ENCODE data around the gene GTPBP4. TPM values are rescaled to one million over a fixed set of nuclear protein-coding genes. Genes with fewer than 3 reads are reported as not detected.

Gene GTPBP4
- total RNA-seq, 1 experiment from 2014 or later = 111 TPM

DNA sequence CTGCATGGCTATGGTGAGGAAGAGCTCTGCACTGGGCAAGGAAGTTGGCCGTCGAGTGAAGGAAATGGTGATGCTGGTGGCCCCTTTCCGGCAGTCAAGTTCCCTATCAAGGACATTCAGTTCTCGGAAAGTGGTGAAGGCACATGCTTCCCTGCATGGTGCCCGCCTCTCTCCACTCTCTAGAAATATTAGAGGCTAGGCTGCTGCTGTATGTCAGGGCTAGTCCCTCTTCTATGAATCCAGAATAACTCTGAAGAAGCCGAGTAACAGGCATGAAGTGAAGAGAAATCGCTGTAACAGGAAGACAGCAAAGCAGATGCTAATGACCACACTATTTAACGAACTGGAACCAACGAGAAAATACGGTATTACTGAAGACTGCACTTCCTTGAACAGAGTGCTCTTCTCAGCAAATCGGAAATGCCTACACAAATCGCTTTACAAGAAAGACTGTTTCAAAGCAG lies 55.3 kb downstream of the GTPBP4 start:
- POLR2A ChIA-PET = no interaction called here
- TF ChIP-seq, protein P1, sequence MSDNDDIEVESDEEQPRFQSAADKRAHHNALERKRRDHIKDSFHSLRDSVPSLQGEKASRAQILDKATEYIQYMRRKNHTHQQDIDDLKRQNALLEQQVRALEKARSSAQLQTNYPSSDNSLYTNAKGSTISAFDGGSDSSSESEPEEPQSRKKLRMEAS (IDR thresholded peaks at IDR 0.05) = no peak
- TF ChIP-seq ZBTB33 (IDR thresholded peaks at IDR 0.05; ENCODE audit: extremely low read depth, insufficient replicate concordance, low read length) (no peak), ATF3 (IDR thresholded peaks at IDR 0.05) (no peak), JUND (IDR thresholded peaks at IDR 0.05) (no peak), FOSL1 (IDR thresholded peaks at IDR 0.05; ENCODE audit: low read depth) (no peak), SRF (IDR thresholded peaks at IDR 0.05; ENCODE audit: low read depth) (no peak), RAD21 (IDR thresholded peaks at IDR 0.05; ENCODE audit: low read depth) (no peak), POLR2A (IDR thresholded peaks at IDR 0.05; ENCODE audit: borderline replicate concordance, extremely low read depth, insufficient read depth, insufficient read length) (no peak), ELF1 (IDR thresholded peaks at IDR 0.05; ENCODE audit: borderline replicate concordance, low read depth) (no peak), ZFX (IDR thresholded peaks at IDR 0.05) (no peak), EZH2 (IDR thresholded peaks at IDR 0.05) (no peak), EZH2phosphoT487 (IDR thresholded peaks at IDR 0.05; ENCODE audit: borderline replicate concordance) (no peak), POLR2AphosphoS5 (IDR thresholded peaks at IDR 0.05; ENCODE audit: low read depth, low read length) (no peak), YY1 (IDR thresholded peaks at IDR 0.05; ENCODE audit: extremely low read depth, insufficient replicate concordance, low read depth, low read length) (no peak), CBX3 (IDR thresholded peaks at IDR 0.05; ENCODE audit: low read depth) (no peak)
- TF ChIP-seq, protein P2, sequence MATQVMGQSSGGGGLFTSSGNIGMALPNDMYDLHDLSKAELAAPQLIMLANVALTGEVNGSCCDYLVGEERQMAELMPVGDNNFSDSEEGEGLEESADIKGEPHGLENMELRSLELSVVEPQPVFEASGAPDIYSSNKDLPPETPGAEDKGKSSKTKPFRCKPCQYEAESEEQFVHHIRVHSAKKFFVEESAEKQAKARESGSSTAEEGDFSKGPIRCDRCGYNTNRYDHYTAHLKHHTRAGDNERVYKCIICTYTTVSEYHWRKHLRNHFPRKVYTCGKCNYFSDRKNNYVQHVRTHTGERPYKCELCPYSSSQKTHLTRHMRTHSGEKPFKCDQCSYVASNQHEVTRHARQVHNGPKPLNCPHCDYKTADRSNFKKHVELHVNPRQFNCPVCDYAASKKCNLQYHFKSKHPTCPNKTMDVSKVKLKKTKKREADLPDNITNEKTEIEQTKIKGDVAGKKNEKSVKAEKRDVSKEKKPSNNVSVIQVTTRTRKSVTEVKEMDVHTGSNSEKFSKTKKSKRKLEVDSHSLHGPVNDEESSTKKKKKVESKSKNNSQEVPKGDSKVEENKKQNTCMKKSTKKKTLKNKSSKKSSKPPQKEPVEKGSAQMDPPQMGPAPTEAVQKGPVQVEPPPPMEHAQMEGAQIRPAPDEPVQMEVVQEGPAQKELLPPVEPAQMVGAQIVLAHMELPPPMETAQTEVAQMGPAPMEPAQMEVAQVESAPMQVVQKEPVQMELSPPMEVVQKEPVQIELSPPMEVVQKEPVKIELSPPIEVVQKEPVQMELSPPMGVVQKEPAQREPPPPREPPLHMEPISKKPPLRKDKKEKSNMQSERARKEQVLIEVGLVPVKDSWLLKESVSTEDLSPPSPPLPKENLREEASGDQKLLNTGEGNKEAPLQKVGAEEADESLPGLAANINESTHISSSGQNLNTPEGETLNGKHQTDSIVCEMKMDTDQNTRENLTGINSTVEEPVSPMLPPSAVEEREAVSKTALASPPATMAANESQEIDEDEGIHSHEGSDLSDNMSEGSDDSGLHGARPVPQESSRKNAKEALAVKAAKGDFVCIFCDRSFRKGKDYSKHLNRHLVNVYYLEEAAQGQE (IDR thresholded peaks at IDR 0.05; ENCODE audit: low read depth) = no peak
- Histone ChIP-seq H2AFZ (ENCODE audit: low read depth, low read length, poor library complexity, severe bottlenecking) (no peak overlapping the region), H3K4me2 (ENCODE audit: low read length) (no peak overlapping the region), H4K20me1 (ENCODE audit: insufficient read depth) (no peaks in the 10 kb centered on the region; the same call in 1 of the 2 replicates), H3K9me3 (ENCODE audit: control insufficient read depth in 1 of 2, insufficient read depth in 1 of 2, low read depth in 1 of 2, low read length in 2 of 2) (no peaks in the 10 kb centered on the region), H3K9me2 (ENCODE audit: insufficient read depth) (no peaks in the 10 kb centered on the region), H3K36me3 (ENCODE audit: control insufficient read depth in 1 of 2, insufficient read depth in 2 of 2, low read length in 2 of 2) (peaks cover 15 to 26% of the 10 kb centered on the region in 2 experiments), H3K79me2 (ENCODE audit: insufficient read depth, low read length) (peaks cover 39% of the 10 kb centered on the region), H3K27me3 (ENCODE audit: insufficient read depth, low read length) (no peaks in the 10 kb centered on the region), H3K4me3 (replicated peaks in 1 of 2; ENCODE audit: low read depth in 1 of 2, low read length in 2 of 2) (no peak overlapping the region), H3K4me1 (ENCODE audit: control insufficient read depth in 1 of 2, insufficient read depth in 2 of 2, low read length in 2 of 2) (peaks cover 4 to 9% of the 10 kb centered on the region in 2 experiments; a peak in 3 of 4 replicates), H3K27ac (ENCODE audit: low read depth, low read length) (no peak overlapping the region), H3K9ac (ENCODE audit: low read length) (no peak overlapping the region)
- ATAC-seq (no peak), DNase-seq (ENCODE audit: low read depth, low spot score) (no peak)
- BruUV-seq (replicated peaks) = no TSS peak
- CTCF ChIA-PET = no interaction called here
- intact Hi-C loops (cut with micrococcal nuclease) = no loop called here
- RAD21 ChIA-PET (ENCODE audit: low non-redundant PET in 1 of 2, low total read pairs in 2 of 2, uncharacterized antibody in 2 of 2, unreplicated experiment in 2 of 2) = no interaction called here
